ENCODE results near the gene NRCAM. TPM values are rescaled to one million over a fixed set of nuclear protein-coding genes. Genes with fewer than 3 reads are reported as not detected.

NRCAM gene
- total RNA-seq, 1 donor from 2014 or later, result 11.0 TPM

GRCh38 chr7:108314049-108314448 lies 142.2 kb downstream of the NRCAM start:
- H3K4me3 ChIP-seq (ENCODE audit: low read depth, low read length), result no peak overlapping the region
- no peak for TF ChIP-seq CTCF (conservative IDR thresholded peaks at IDR 0.05; ENCODE audit: low read depth, low read length)
- no peak for DNase-seq (ENCODE audit: low read depth)

- no peak for DNase-seq (ENCODE audit: low read depth)
- no peak overlapping the region for H3K4me3 ChIP-seq (ENCODE audit: low read depth, low read length)
- no peak for TF ChIP-seq CTCF (conservative IDR thresholded peaks at IDR 0.05; ENCODE audit: low read depth, low read length)
Measured at GRCh38 chr7:108313086-108313485, 143.2 kb downstream of the NRCAM start.

DNA sequence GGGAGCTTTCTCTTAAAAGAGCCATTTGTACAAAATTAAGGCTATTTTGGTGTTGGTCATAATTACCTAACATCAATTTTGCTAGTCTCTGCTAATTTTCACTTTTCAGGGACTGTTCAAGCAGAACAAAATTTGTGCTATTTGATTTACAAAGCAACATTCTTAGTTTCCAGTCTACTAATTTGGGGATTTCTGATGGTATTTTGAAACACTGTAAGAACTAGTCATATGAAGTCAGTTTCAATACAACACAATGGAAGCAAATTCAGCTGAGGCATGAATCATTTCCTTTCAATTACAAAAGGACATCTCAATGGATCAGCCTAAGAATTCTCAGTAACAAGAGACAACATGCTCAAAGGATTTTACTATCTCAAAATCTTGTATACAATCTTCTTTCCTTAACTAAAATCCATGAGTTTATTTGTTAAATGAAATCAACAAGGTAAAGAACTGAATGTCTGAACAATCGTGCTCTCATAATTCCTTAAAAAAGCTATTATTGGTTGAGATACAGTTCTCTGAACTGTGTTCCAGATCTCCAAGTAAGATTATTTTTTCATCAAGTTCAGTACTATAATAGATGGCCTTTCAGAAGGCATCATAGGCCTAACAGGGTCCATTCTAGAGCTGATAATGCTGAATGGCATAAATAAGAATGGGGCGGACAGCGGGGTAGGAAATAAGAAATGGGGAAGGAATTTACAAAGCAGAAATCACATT lies 144.6 kb downstream of the NRCAM start:
- peak; percentile 95 for DNase-seq (ENCODE audit: low read depth)
- no peak for TF ChIP-seq CTCF (conservative IDR thresholded peaks at IDR 0.05; ENCODE audit: low read depth, low read length)

GRCh38 chr7:108310351-108310750 lies 145.9 kb downstream of the NRCAM start:
- no peak for TF ChIP-seq CTCF (conservative IDR thresholded peaks at IDR 0.05; ENCODE audit: low read depth, low read length)
- no peak for DNase-seq (ENCODE audit: low read depth)
- H3K4me3 ChIP-seq (ENCODE audit: low read depth, low read length), result no peak overlapping the region

More for the DNA sequence above, 144.6 kb downstream of the NRCAM start:
- no peak overlapping the region for H3K4me3 ChIP-seq (ENCODE audit: low read depth, low read length)

DNA sequence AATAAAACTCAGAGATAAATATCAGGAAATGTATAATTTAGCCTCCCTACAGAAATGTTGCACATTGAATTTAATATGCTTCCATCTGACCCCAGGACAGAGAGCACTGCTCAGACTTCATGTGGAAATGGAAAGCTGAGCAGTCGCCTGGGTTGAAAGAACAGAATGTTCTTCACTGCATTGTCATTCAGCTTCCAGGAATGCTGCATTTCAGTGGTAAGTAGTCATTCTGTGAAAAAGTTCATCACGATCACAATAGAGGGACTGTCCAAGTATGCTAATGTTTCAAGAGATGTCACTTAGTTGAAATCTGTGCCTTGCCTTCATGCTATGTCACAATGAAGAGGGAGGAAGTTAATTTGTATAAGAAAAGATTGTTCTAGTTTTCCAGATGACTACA lies 147.3 kb downstream of the NRCAM start:
- no peak for TF ChIP-seq CTCF (conservative IDR thresholded peaks at IDR 0.05; ENCODE audit: low read depth, low read length)
- DNase-seq (ENCODE audit: low read depth), result peak; percentile 95

GRCh38 chr7:108308276-108308675 lies 148.0 kb downstream of the NRCAM start:
- DNase-seq (ENCODE audit: low read depth), result no peak
- H3K4me3 ChIP-seq (ENCODE audit: low read depth, low read length), result no peak overlapping the region
- no peak for TF ChIP-seq CTCF (conservative IDR thresholded peaks at IDR 0.05; ENCODE audit: low read depth, low read length)

More for the DNA sequence above, 147.3 kb downstream of the NRCAM start:
- H3K4me3 ChIP-seq (ENCODE audit: low read depth, low read length), result no peak overlapping the region

DNA sequence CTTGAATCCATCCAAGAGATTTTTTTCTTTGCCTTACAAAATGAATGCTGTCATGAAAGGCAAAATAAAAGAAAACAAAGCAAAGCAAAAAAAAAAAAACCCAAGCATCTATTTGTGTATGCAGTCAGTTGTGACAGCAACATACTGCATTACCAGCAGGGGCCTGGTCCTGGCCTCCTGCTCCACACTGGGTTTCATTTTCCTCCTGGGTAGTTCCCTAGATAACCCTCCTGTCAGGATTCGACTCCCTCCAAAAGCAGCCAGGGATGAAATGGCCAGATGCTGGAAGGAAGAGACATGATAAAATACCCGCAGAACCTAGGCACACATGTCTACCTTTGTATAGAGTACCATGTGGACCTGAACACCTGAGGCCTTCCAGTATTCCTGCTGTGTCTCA lies 148.6 kb downstream of the NRCAM start:
- H3K4me3 ChIP-seq (ENCODE audit: low read depth, low read length), result no peak overlapping the region
- no peak for DNase-seq (ENCODE audit: low read depth)
- peak; percentile 34 for TF ChIP-seq CTCF (conservative IDR thresholded peaks at IDR 0.05; ENCODE audit: low read depth, low read length)

All from epithelial cell of proximal tubule (primary cell).